Caco-2 (cell line): ENCODE measurements around the gene SUB1. TPM values are rescaled to one million over a fixed set of nuclear protein-coding genes. Genes with fewer than 3 reads are reported as not detected.

Experiments
- BruUV-seq: library from RNA; stranded (reverse); fragments of 400-500 nt; replicated peaks from 2 replicates; lab custom pipeline; 2021; lab: Mats Ljungman, UMichigan
- CTCF ChIA-PET: fragments of 300-600 bp; sonication (Branson Sonifier 250); formaldehyde crosslinking; loops from one replicate; lab custom pipeline; 2022; ENCODE audit warnings: antibody characterized with exemption; lab: Charles Lee
- POLR2A ChIA-PET: fragments of 300-600 bp; sonication (Branson Sonifier 250); formaldehyde crosslinking; loops from one replicate; lab custom pipeline; 2022; ENCODE audit warnings: antibody characterized with exemption; lab: Charles Lee
- DNase-seq, 2 experiments: peaks; one replicate each; pipeline versions ENCODE4 v3.0.0 to v3.0.0-alpha.2; 2020 to 2022
- H3K27me3 ChIP-seq: replicated peaks from 2 replicates; pipeline ENCODE4 v1.6.0; 2011; ENCODE audit warnings: low read length; ENCODE audit not compliant: control insufficient read depth, insufficient read depth
- H3K36me3 ChIP-seq: 2 replicates; pipeline ENCODE4 v1.5.1; 2011; ENCODE audit warnings: low read length; ENCODE audit not compliant: control insufficient read depth, insufficient read depth
- H3K4me1 ChIP-seq: fragments of 250-450 bp; sonication (Bioruptor Pico); 2 replicates; pipeline ENCODE4 v1.5.1; 2020; ENCODE audit warnings: mild to moderate bottlenecking
- H3K4me3 ChIP-seq: 2 replicates; pipeline ENCODE4 v1.5.1; 2011; ENCODE audit warnings: low read depth, mild to moderate bottlenecking, control low read depth, low read length
- H3K9me3 ChIP-seq: fragments of 250-450 bp; sonication (Bioruptor Pico); 2 replicates; pipeline ENCODE4 v1.5.1; 2020; ENCODE audit warnings: mild to moderate bottlenecking, moderate library complexity
- H3K27ac Mint-ChIP-seq: one replicate; pipeline ENCODE4 v1.8.0; 2022; ENCODE audit warnings: mixed read lengths; ENCODE audit not compliant: unreplicated experiment
- H3K27me3 Mint-ChIP-seq: one replicate; pipeline ENCODE4 v1.8.0; 2022; ENCODE audit warnings: mixed read lengths; ENCODE audit not compliant: insufficient read depth, unreplicated experiment
- H3K36me3 Mint-ChIP-seq: one replicate; pipeline ENCODE4 v1.8.0; 2022; ENCODE audit warnings: mild to moderate bottlenecking, mixed read lengths; ENCODE audit not compliant: insufficient read depth, unreplicated experiment
- H3K4me1 Mint-ChIP-seq: one replicate; pipeline ENCODE4 v1.8.0; 2022; ENCODE audit warnings: low read depth, mixed read lengths; ENCODE audit not compliant: unreplicated experiment
- H3K4me3 Mint-ChIP-seq: one replicate; pipeline ENCODE4 v1.8.0; 2022; ENCODE audit warnings: mild to moderate bottlenecking, moderate library complexity, mixed read lengths; ENCODE audit not compliant: unreplicated experiment
- H3K9me3 Mint-ChIP-seq: one replicate; pipeline ENCODE4 v1.8.0; 2022; ENCODE audit warnings: mixed read lengths; ENCODE audit not compliant: unreplicated experiment
- CTCF ChIP-seq, 2 experiments: fragments of 200-600 bp in 1 of 2; IDR thresholded peaks; 1 replicate in 1 of 2; 2 replicates in 1 of 2; pipeline versions ENCODE4 v1.5.1 to v1.8.0; 2011 to 2022; ENCODE audit warnings: antibody characterized with exemption in 1 of 2, control low read depth in 1 of 2, inconsistent platforms in 1 of 2, low read depth in 1 of 2, low read length in 1 of 2, mild to moderate bottlenecking in 1 of 2, moderate library complexity in 1 of 2; ENCODE audit not compliant: insufficient read depth in 1 of 2, severe bottlenecking in 1 of 2, unreplicated experiment in 1 of 2
- intact Hi-C: fragments of 100-400 bp; cut with micrococcal nuclease; formaldehyde crosslinking; loops from one replicate; pipeline ENCODE4 v1.10.0; 2022; ENCODE audit not compliant: unreplicated experiment
- total RNA-seq: library from RNA; stranded (reverse); gene quantifications from 2 replicates; pipeline ENCODE4 v1.2.3, GENCODE V29; 2022

SUB1 gene
- total RNA-seq, 1 experiment from 2014 or later, result 281 TPM

DNA sequence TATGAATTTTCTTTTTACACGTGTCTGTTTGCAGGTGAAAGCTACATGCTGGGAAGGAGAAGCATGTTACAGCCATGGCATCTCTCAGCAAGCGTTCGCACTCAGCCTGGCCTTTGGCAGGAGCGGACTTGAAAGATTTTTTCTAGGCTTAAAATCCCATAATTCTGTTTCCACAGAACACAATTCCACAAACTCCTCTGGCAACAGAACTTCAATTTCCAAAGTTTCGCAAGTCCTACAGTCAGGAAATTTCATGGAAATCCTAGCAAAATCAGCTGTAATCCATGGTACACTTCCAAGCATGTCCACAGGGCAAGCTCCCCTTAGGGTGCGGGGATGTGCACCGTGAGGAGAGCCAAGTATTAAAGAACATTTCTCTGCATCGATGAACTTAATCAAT is 35.9 kb downstream of the SUB1 start:
- no TSS peak for BruUV-seq

DNA sequence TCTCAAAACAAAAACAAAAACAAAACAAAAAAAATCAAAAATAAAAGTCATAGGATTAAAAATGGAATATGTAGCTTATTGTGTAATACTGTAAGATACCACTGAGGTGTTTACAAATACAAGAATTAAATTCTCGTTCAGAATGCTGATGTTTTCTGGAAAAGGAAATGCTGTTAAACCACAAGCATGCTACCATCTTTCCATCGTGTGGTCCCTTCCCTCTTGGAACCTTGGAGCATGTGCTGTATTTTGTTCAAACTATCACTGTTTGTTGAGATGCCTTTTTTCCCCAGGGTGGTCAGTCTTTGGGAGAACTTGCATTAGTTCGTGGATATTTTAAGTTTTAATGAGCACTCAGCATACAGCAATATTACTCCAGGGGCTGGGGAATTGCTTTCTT is 39.7 kb downstream of the SUB1 start:
- CTCF ChIA-PET, result no interaction called here
- intact Hi-C loops, result loop anchor here (5.0 kb wide), 1 partner anchor 292 kb away; no protein-coding TSS in a partner anchor

More for the DNA sequence above, 35.9 kb downstream of the SUB1 start:
- no peak overlapping the region for H3K4me3 Mint-ChIP-seq
- H3K9me3 ChIP-seq, result no peaks in the 10 kb centered on the region
- ChIA-PET CTCF (no interaction called here), POLR2A (no interaction called here)
- no peaks in the 10 kb centered on the region for H3K36me3 Mint-ChIP-seq
- no peaks in the 10 kb centered on the region for H3K4me1 ChIP-seq
- no peaks in the 10 kb centered on the region for H3K36me3 ChIP-seq
- H3K27ac Mint-ChIP-seq, result no peak overlapping the region
- no peaks in the 10 kb centered on the region for H3K27me3 Mint-ChIP-seq
- no peak for TF ChIP-seq CTCF (IDR thresholded peaks at IDR 0.05; ENCODE audit: insufficient read depth in 1 of 2, low read depth in 1 of 2, low read length in 1 of 2, severe bottlenecking in 1 of 2, unreplicated experiment in 1 of 2)
- no peaks in the 10 kb centered on the region for H3K9me3 Mint-ChIP-seq
- H3K4me1 Mint-ChIP-seq, result no peaks in the 10 kb centered on the region
- H3K27me3 ChIP-seq, result no peaks in the 10 kb centered on the region
- intact Hi-C loops, result no loop called here
- no peak for DNase-seq
- H3K4me3 ChIP-seq, result no peak overlapping the region

DNA sequence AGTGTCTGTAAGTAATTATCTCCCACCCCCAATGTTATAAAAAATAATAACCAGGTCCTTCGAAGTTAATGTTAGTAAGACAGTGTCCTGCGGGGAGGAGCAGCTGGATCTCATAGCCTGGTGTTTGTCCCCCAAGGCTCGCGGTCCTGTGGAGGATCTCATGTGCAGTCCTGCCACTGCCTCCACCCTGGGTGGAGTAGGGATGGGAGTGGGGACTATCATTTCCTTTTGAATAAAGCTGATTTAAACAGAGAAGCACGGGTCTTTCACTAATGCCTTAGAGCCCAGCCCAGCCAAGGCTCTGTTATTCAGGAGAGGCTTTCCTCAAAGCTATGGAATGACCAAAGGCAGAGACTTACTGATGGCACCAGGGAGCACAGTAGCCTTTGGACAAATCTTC is 40.2 kb downstream of the SUB1 start:
- intact Hi-C loops, result loop anchor here (5.0 kb wide), 1 partner anchor 292 kb away; no protein-coding TSS in a partner anchor
- no TSS peak for BruUV-seq

More for the DNA sequence above, 39.7 kb downstream of the SUB1 start:
- Mint-ChIP-seq H3K9me3 (no peaks in the 10 kb centered on the region), H3K4me1 (no peaks in the 10 kb centered on the region), H3K27me3 (no peaks in the 10 kb centered on the region), H3K4me3 (no peak overlapping the region), H3K36me3 (no peaks in the 10 kb centered on the region), H3K27ac (no peak overlapping the region)
- Histone ChIP-seq H3K4me3 (no peak overlapping the region), H3K9me3 (no peaks in the 10 kb centered on the region), H3K36me3 (no peaks in the 10 kb centered on the region), H3K27me3 (no peaks in the 10 kb centered on the region), H3K4me1 (no peaks in the 10 kb centered on the region)
- no peak for TF ChIP-seq CTCF (IDR thresholded peaks at IDR 0.05; ENCODE audit: insufficient read depth in 1 of 2, low read depth in 1 of 2, low read length in 1 of 2, severe bottlenecking in 1 of 2, unreplicated experiment in 1 of 2)
- DNase-seq, result no peak
- POLR2A ChIA-PET, result no interaction called here
- no TSS peak for BruUV-seq

More for the DNA sequence above, 40.2 kb downstream of the SUB1 start:
- Mint-ChIP-seq H3K27ac (no peak overlapping the region), H3K27me3 (no peaks in the 10 kb centered on the region), H3K4me3 (no peak overlapping the region), H3K9me3 (no peaks in the 10 kb centered on the region), H3K36me3 (no peaks in the 10 kb centered on the region), H3K4me1 (no peaks in the 10 kb centered on the region)
- POLR2A ChIA-PET, result no interaction called here
- H3K36me3 ChIP-seq, result no peaks in the 10 kb centered on the region
- no peak for DNase-seq
- no peaks in the 10 kb centered on the region for H3K9me3 ChIP-seq
- H3K4me3 ChIP-seq, result no peak overlapping the region
- TF ChIP-seq CTCF (IDR thresholded peaks at IDR 0.05; ENCODE audit: insufficient read depth in 1 of 2, low read depth in 1 of 2, low read length in 1 of 2, severe bottlenecking in 1 of 2, unreplicated experiment in 1 of 2), result no peak
- CTCF ChIA-PET, result no interaction called here
- no peaks in the 10 kb centered on the region for H3K27me3 ChIP-seq
- H3K4me1 ChIP-seq, result no peaks in the 10 kb centered on the region
